K562 (cell line): ENCODE measurements around the gene GMPR. TPM values are rescaled to one million over a fixed set of nuclear protein-coding genes. Genes with fewer than 3 reads are reported as not detected.
A peak's percentile ranks its signal among the peaks of the same experiment; 100 is the strongest.

ENCODE experiments used
- ATF1 ChIP-seq, 2 experiments: fragments of 450-650 bp in 1 of 2; IDR thresholded peaks; 2 replicates each; pipeline ENCODE4 v1.6.1; 2016; ENCODE audit warnings: missing compliant biosample characterization in 1 of 2, missing genetic modification characterization in 1 of 2
- BDP1 ChIP-seq: IDR thresholded peaks from 3 replicates; pipeline ENCODE4 v1.6.1; 2011; ENCODE audit not compliant: insufficient read length, insufficient read depth
- FOXJ2 ChIP-seq: fragments of 200-800 bp; sonication (Bioruptor generic); IDR thresholded peaks from 2 replicates; pipeline ENCODE4 v1.6.1; 2016; ENCODE audit warnings: missing genetic modification characterization, missing compliant biosample characterization
- HDAC3 ChIP-seq: fragments of 450-650 bp; IDR thresholded peaks from 2 replicates; pipeline ENCODE4 v1.6.1; 2018; ENCODE audit warnings: borderline replicate concordance, mild to moderate bottlenecking, moderate library complexity; ENCODE audit not compliant: partially characterized antibody
- HNRNPK ChIP-seq: fragments of 200-400 bp; formaldehyde crosslinking; IDR thresholded peaks from one replicate; pipeline ENCODE4 v1.6.1; 2018; ENCODE audit warnings: mild to moderate bottlenecking, low read depth, low read length; ENCODE audit not compliant: poor library complexity, severe bottlenecking
- KDM5B ChIP-seq: fragments of 200-600 bp; sonication (generic); IDR thresholded peaks from 2 replicates; pipeline ENCODE4 v1.6.1; 2012; ENCODE audit warnings: low read depth, mild to moderate bottlenecking, moderate library complexity, low read length, control low read depth, inconsistent platforms; ENCODE audit not compliant: insufficient replicate concordance
- LCOR ChIP-seq: sonication (generic); formaldehyde crosslinking; IDR thresholded peaks from 2 replicates; pipeline ENCODE4 v1.8.0; 2022; ENCODE audit warnings: mild to moderate bottlenecking, missing genetic modification reagents
- PTRF ChIP-seq: fragments of 450-650 bp; IDR thresholded peaks from 2 replicates; pipeline ENCODE4 v1.6.1; 2016; ENCODE audit warnings: mild to moderate bottlenecking, missing genetic modification characterization, missing compliant biosample characterization
- RCOR1 ChIP-seq, 2 experiments: IDR thresholded peaks; 2 replicates each; pipeline ENCODE4 v1.6.1; 2012; ENCODE audit warnings: low read depth in 2 of 2, low read length in 2 of 2, borderline replicate concordance in 1 of 2, improper control_type of control experiment in 1 of 2
- ZNF121 ChIP-seq: sonication (generic); formaldehyde crosslinking; conservative IDR thresholded peaks from 2 replicates; pipeline ENCODE4 v1.8.0; 2022; ENCODE audit warnings: missing genetic modification reagents
- ZNF184 ChIP-seq: sonication (generic); formaldehyde crosslinking; IDR thresholded peaks from 2 replicates; pipeline ENCODE4 v1.5.0; 2020; ENCODE audit warnings: missing genetic modification reagents
- ZNF707 ChIP-seq: fragments of 250-450 bp; sonication (Bioruptor Pico); conservative IDR thresholded peaks from 2 replicates; pipeline ENCODE4 v1.8.0; 2022; ENCODE audit warnings: inconsistent platforms, mild to moderate bottlenecking, moderate library complexity
- polyA plus RNA-seq, 8 experiments: library from polyadenylated mRNA; depleted of rRNA in 4 of 8; stranded (reverse) in 5 of 8; unstranded in 3 of 8; fragments of >200 nt; fragmentation: Nextera tagmentation in 2 of 8; fragmentation: Illumina TruSeq in 1 of 8; extraction: Ambion mirVana in 2 of 8; extraction: Trizol in 1 of 8; gene quantifications; 2 replicates each; pipeline versions ENCODE4 v1.2.1 to v1.2.3, GENCODE V29; 2011 to 2014; ENCODE audit warnings: inconsistent platforms in 1 of 8, missing spikeins in 1 of 8
- total RNA-seq, 7 experiments: library from RNA; depleted of rRNA in 6 of 7; stranded (reverse); fragments of >200 nt in 6 of 7; fragmentation: Illumina TruSeq in 2 of 7; extraction: Trizol in 2 of 7; gene quantifications; 2 replicates each; pipeline versions ENCODE4 v1.2.1 to v1.2.3, GENCODE V29; 2011 to 2021; ENCODE audit warnings: low replicate concordance in 1 of 7
- TF ChIP-seq, protein P1 (sequence below), 2 experiments: fragments of 150-350 bp in 1 of 2; IDR thresholded peaks; 2 replicates each; pipeline ENCODE4 v1.6.1; 2012 to 2016; ENCODE audit warnings: low read depth in 2 of 2, low read length in 2 of 2, mild to moderate bottlenecking in 1 of 2, moderate library complexity in 1 of 2
- TF ChIP-seq, protein P2 (sequence below): sonication (generic); formaldehyde crosslinking; IDR thresholded peaks from 2 replicates; pipeline ENCODE4 v1.8.1; 2023; ENCODE audit warnings: missing genetic modification reagents, mild to moderate bottlenecking, borderline replicate concordance
- TF ChIP-seq, protein P3 (sequence below), 2 experiments: fragments of 200-800 bp in 1 of 2; sonication (Bioruptor generic) in 1 of 2; sonication (generic) in 1 of 2; formaldehyde crosslinking in 1 of 2; IDR thresholded peaks in 1 of 2; conservative IDR thresholded peaks in 1 of 2; 2 replicates each; pipeline versions ENCODE4 v1.5.0 to v1.6.1; 2016 to 2020; ENCODE audit warnings: missing compliant biosample characterization in 1 of 2, missing genetic modification characterization in 1 of 2, missing genetic modification reagents in 1 of 2

Gene GMPR
- total and polyA plus RNA-seq, 9 of the 15 experiments (the other 6 are each of a cell fraction or from before 2014, with no cell fraction given) = 34.6 to 83.7 (median 49.8) TPM

DNA sequence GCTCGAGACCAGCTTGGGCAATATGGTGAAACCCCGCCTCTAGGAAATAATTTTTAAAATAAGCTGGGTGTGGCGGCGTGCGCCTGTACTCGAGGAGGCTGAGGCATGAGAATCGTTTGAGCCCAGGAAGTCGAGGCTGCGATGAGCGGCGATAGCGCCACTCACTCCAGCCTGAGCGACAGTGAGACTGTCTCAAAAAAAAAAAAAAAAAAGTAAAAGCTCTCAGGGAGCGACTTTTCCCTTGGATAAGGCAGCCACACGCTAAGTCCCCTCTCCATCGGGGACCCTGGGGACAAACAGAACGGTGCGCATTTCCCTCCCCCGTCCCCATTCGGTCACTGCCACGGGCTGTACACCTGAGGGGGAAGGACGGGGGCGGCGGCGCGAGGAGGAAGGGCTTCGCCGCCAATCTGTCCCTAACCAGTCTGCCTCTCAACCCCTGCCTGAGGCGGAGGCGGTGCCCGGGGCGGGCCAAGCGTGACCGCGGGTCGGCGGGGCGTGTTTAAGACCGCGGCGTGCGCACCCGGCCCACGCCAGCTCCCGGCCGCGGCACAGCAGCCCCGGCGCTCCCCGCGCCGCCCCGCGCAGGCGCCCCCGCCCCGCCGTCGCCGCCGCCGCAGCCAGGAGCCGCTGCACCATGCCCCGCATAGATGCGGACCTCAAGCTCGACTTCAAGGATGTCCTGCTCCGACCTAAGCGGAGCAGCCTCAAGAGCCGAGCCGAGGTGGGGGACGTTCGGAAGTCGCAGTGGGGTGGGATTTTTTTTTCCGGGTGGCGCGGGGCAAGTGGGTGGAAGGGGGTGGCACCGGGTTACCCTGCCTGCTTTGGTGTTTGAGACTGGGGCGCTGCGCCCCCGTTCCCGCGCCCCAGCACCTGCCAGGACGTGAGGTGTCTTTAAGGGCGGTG is at the start of gene GMPR (continued):
- TF ChIP-seq, protein P1, sequence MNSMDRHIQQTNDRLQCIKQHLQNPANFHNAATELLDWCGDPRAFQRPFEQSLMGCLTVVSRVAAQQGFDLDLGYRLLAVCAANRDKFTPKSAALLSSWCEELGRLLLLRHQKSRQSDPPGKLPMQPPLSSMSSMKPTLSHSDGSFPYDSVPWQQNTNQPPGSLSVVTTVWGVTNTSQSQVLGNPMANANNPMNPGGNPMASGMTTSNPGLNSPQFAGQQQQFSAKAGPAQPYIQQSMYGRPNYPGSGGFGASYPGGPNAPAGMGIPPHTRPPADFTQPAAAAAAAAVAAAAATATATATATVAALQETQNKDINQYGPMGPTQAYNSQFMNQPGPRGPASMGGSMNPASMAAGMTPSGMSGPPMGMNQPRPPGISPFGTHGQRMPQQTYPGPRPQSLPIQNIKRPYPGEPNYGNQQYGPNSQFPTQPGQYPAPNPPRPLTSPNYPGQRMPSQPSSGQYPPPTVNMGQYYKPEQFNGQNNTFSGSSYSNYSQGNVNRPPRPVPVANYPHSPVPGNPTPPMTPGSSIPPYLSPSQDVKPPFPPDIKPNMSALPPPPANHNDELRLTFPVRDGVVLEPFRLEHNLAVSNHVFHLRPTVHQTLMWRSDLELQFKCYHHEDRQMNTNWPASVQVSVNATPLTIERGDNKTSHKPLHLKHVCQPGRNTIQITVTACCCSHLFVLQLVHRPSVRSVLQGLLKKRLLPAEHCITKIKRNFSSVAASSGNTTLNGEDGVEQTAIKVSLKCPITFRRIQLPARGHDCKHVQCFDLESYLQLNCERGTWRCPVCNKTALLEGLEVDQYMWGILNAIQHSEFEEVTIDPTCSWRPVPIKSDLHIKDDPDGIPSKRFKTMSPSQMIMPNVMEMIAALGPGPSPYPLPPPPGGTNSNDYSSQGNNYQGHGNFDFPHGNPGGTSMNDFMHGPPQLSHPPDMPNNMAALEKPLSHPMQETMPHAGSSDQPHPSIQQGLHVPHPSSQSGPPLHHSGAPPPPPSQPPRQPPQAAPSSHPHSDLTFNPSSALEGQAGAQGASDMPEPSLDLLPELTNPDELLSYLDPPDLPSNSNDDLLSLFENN (IDR thresholded peaks at IDR 0.05; ENCODE audit: low read depth in 2 of 2, low read length in 2 of 2) = peak in 1 of 2 experiments; percentile 36; a peak in 1 of 4 replicates
- TF ChIP-seq, protein P2, sequence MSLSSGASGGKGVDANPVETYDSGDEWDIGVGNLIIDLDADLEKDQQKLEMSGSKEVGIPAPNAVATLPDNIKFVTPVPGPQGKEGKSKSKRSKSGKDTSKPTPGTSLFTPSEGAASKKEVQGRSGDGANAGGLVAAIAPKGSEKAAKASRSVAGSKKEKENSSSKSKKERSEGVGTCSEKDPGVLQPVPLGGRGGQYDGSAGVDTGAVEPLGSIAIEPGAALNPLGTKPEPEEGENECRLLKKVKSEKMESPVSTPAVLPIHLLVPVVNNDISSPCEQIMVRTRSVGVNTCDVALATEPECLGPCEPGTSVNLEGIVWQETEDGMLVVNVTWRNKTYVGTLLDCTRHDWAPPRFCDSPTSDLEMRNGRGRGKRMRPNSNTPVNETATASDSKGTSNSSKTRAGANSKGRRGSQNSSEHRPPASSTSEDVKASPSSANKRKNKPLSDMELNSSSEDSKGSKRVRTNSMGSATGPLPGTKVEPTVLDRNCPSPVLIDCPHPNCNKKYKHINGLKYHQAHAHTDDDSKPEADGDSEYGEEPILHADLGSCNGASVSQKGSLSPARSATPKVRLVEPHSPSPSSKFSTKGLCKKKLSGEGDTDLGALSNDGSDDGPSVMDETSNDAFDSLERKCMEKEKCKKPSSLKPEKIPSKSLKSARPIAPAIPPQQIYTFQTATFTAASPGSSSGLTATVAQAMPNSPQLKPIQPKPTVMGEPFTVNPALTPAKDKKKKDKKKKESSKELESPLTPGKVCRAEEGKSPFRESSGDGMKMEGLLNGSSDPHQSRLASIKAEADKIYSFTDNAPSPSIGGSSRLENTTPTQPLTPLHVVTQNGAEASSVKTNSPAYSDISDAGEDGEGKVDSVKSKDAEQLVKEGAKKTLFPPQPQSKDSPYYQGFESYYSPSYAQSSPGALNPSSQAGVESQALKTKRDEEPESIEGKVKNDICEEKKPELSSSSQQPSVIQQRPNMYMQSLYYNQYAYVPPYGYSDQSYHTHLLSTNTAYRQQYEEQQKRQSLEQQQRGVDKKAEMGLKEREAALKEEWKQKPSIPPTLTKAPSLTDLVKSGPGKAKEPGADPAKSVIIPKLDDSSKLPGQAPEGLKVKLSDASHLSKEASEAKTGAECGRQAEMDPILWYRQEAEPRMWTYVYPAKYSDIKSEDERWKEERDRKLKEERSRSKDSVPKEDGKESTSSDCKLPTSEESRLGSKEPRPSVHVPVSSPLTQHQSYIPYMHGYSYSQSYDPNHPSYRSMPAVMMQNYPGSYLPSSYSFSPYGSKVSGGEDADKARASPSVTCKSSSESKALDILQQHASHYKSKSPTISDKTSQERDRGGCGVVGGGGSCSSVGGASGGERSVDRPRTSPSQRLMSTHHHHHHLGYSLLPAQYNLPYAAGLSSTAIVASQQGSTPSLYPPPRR (CRISPR knock-in tag) = peak; percentile 71; the same call in 1 of the 2 replicates
- no peak for TF ChIP-seq FOXJ2 (tag)
- TF ChIP-seq ZNF121 = no peak
- no peak for TF ChIP-seq HNRNPK
- TF ChIP-seq ZNF184 (CRISPR knock-in tag) = no peak
- TF ChIP-seq, protein P3, sequence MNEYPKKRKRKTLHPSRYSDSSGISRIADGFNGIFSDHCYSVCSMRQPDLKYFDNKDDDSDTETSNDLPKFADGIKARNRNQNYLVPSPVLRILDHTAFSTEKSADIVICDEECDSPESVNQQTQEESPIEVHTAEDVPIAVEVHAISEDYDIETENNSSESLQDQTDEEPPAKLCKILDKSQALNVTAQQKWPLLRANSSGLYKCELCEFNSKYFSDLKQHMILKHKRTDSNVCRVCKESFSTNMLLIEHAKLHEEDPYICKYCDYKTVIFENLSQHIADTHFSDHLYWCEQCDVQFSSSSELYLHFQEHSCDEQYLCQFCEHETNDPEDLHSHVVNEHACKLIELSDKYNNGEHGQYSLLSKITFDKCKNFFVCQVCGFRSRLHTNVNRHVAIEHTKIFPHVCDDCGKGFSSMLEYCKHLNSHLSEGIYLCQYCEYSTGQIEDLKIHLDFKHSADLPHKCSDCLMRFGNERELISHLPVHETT (CRISPR knock-in tag; conservative IDR thresholded peaks at IDR 0.05 in 1 of 2, IDR thresholded peaks at IDR 0.05 in 1 of 2) = peak in 1 of 2 experiments; percentile 75; a peak in 2 of 4 replicates
- peak; percentile 64 for TF ChIP-seq KDM5B
- TF ChIP-seq LCOR = no peak
- TF ChIP-seq PTRF (tag) = no peak
- no peak for TF ChIP-seq ATF1 (CRISPR knock-in tag; IDR thresholded peaks at IDR 0.05)
- 0 out of 2 replicates have a peak, but pooled peaks have one; percentile 30 for TF ChIP-seq ATF1 (tag; IDR thresholded peaks at IDR 0.05)
- no peak for TF ChIP-seq BDP1
- no peak for TF ChIP-seq ZNF707 (CRISPR knock-in tag)
- peak in 1 of 2 experiments; percentile 54; a peak in 1 of 4 replicates for TF ChIP-seq RCOR1 (IDR thresholded peaks at IDR 0.05; ENCODE audit: borderline replicate concordance in 1 of 2, low read depth in 2 of 2, low read length in 2 of 2)
- no peak for TF ChIP-seq HDAC3
